HG03135 (cell line): ENCODE measurements around the gene ZBTB42.

Experiments used
- ATAC-seq: cut with Tn5 transposase; IDR thresholded peaks from one replicate; pipeline ENCODE4 v1.9.1; 2021; ENCODE audit warnings: mild to moderate bottlenecking, moderate library complexity; ENCODE audit not compliant: unreplicated experiment

ZBTB42 gene

DNA sequence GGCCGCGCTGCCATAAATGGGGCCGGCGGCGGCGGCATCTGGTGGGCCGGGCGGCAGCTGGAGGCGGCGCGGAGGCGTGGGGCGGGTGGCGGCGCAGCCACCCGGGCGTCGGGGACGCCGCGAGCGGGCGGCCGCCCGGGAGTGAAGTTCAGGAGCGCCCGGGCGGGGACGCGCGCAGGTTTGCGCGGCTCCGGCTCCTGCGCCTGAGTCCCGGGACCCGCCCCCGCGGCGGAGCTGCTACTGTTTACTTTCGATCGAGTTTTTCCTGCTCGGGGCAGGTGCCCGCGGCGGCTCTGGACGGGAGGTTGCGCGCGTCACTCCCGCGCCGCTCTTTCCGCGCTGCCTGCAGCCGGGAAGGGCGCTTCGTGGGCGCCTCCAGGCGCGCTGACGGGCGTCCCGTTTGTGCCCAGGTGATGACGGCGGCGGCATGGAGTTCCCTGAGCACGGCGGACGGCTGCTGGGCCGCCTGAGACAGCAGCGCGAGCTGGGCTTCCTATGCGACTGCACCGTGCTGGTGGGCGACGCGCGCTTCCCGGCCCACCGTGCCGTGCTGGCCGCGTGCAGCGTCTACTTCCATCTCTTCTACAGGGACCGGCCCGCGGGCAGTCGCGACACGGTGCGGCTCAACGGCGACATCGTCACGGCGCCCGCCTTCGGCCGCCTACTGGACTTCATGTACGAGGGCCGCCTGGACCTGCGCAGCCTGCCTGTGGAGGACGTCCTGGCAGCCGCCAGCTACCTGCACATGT, at the start of gene ZBTB42:
Gene ZBTB42, plus strand, starts transcription at position 331 of the 749 bp plus-strand sequence. Its CDS starts 97 bp downstream, at position 428.
- peak; percentile 38 for ATAC-seq

DNA sequence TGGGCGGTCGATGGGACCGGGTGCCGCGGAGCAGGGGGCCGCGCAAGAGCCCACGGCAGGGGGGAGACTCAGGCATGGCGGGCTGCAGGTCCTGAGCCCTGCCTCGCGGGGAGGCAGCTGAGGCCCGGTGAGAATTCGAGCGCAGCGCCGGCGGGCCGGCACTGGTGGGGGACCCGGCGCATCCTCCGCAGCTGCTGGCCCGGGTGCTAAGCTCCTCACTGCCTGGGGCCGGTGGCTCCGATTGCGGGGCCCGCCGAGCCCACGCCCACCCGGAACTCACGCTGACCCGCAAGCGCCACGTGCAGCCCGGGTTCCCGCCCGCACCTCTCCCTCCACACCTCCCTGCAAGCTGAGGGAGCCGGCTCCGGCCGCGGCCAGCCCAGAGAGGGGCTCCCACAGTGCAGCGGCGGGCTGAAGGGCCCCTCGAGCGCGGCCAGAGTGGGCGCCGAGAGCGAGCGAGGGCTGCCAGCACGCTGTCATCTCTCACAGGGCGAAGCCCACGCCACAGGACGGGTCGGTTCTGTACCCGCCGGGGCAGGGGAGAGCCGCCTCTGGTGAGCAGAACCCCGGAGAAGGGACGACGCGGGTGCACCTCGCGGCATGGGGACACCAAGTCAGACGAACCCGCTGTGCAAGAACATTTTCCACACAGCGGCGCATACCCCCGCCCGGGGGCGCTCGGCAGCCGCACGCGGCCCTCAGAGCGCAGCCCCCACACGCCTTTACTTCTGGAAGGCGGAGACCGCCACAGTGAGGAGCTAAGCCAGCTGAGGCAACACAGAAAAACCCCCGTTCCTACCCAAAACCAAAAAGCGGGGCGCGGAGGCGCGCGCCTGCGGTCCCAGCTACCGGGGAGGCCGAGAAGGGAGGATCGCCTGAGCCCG, 49.1 kb upstream of the ZBTB42 start:
- ATAC-seq, result no peak

DNA sequence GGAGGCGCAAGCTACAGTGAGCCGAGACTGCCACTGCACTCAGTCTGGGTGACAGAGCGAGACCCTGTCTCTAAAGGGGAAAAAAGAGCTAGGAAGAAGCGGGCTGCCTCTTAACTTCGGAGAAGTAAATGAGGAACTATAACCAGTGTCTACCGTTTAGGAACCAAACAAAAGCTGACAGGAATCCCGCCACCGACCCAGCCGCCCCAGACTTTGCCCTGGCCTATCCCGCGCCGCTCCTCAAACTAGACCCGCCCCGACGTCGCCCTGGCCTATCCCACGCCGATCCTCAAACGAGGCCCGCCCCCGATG, 48.5 kb upstream of the ZBTB42 start:
- no peak for ATAC-seq

DNA sequence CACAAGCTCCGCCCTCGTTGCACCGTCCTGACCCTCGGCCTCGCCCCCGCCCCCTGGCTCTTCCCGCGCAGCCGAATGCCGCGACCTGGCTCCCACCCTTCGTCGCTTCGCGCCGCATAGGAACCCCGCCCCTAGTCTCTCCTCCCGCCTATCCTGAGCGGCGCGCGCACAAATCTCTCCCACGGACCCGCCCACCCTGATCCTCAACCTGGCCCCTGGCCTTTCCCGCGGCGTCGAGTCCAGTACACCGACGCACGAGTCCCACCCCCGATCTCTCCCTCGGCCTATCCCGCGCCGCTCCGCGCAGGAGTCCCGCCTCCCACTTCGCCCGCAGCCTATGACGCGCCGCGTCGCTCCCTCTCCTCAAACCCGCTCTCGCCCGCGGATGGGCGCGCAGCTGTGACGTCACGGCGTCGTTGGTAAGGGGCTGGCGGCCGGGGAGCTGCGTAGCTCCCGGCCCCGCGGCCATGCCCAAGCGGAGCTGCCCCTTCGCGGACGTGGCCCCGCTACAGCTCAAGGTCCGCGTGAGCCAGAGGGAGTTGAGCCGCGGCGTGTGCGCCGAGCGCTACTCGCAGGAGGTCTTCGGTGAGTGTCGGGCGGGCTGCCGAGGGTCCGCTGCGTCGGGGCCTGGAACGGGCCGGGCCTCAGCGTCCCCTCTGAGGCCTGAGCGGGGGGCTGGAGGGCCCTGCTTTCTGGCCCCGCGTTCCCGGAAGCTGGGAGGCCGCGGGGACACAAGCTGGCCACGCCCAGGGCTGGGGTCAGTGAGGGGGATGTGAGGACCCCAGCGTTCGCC, 48.0 kb upstream of the ZBTB42 start, which contains the start of gene SIVA1:
Gene SIVA1, plus strand, starts transcription at position 413 of the 793 bp plus-strand sequence. Its CDS starts 55 bp downstream, at position 468.
- peak; percentile 92 for ATAC-seq

DNA sequence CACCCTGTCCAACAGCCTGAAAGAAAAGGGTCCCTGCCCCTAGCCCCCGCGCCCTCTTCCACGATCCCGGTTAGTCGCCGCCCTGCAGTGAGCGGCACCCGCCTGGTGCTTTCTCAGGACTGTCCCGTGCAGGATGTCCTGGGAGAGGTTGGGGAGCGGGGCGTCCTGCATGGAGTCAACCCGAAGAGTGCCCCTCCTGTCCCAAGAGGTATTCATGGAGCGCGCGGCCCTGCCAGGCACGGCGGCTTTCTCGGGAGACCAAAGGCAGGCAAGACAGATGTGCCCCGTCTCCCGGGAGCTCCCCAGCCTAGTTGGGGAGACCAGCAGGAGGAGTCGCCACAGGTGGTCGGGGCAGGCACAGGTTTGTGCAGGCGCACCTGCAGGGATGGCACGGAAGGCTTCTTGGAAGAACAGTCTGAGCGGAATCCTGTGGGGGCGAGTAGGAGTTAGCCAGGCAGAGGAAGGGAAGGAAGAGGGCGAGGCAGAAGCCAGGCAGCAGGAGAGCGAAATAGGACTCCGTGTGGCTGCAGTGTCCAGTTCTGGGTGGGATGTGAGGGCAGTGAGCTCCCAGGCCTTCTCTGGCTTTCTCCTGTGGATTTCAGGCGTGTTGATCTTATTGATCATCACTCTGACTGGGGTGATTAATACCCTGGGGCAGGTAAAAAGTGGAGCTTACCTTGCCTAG, 47.2 kb upstream of the ZBTB42 start:
- ATAC-seq, result no peak

DNA sequence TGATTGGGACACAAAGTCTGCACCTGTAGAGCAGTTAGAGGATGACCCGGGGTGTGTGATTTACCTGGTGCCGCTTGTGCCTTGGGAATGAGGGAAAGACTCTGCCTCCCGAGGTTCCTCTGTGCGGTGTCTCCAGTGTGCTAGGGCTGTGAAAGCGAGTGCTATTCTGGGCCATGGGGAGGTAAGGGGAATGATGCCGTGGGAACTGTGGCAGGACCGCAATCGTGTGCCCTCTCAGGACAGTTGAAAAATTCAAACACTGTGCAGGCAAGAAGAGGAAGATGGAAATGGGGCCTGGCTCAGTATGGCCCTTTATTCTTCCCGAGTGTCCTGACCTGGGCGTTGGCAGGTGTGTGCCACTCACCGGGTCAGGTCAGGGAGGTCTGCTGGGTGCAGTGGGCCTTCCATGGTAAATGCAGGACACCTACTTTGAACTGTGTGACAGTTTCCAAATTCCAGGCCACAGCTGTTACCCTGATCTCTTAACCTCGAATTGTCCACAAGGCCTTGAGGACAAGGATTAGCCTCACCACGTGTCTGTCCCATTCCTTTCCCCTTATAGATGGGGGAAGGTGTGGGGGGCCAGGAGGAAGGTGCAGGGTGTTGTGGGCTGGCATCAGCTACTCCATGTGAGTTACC, 46.6 kb upstream of the ZBTB42 start:
- no peak for ATAC-seq

DNA sequence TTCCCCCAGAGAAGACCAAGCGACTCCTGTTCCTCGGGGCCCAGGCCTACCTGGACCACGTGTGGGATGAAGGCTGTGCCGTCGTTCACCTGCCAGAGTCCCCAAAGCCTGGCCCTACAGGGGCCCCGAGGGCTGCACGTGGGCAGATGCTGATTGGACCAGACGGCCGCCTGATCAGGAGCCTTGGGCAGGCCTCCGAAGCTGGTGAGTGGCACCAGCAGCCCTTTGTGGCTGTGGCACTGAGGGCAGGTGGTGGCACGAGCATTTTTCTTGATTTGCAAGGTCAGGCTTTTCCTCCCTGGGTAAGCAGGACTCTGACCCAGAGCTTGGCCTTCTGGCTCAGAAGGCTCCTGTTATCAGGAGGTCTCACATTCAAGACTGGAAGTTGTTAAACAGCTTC, 45.3 kb upstream of the ZBTB42 start:
- ATAC-seq, result no peak

DNA sequence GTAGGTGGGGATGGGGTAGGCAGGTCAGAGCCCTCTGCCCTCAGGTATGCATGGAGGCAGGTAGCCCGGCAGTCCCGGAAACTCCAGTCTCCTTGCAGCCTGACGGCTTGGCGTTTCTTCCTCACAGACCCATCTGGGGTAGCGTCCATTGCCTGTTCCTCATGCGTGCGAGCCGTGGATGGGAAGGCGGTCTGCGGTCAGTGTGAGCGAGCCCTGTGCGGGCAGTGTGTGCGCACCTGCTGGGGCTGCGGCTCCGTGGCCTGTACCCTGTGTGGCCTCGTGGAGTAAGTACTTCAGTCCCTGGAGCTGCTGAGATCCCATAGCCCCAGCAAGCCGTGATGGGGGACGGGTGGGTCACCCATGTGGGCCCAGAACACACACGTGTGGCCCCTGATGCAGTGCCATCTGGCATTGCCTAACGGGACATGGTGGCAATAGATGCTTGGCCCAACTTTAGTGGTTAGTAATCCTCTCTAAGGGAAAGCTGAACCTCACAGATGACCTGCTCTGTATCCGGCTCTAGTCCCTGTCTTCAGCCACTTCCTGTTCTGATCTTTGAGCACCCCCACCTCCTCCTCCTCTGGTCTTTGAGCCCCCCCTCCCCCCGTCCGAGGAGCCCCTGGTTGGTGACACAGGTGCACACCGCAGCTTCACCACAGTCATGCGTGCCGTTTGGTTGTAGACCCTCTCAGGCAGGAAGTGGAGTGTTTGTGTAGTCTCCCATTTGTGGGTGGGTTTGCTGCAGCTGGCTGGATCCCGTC, 44.2 kb upstream of the ZBTB42 start:
- no peak for ATAC-seq

DNA sequence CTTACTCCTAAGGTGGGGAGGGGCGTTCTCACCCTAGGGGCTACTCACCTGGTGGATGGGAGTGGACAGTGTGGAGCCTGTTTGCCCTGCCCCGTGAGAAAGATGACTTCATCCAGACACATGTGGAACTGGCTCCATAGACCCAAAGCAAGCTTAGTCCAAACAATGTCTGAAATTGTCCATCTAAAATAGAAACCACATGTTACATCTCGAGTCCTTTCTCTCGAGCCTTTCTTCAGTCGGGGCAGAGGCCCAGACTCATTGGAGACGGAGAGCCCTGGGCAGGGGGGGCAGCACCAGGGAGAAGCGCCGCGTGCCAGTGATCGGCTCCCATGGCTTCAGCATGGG, 43.7 kb upstream of the ZBTB42 start:
- ATAC-seq, result no peak

DNA sequence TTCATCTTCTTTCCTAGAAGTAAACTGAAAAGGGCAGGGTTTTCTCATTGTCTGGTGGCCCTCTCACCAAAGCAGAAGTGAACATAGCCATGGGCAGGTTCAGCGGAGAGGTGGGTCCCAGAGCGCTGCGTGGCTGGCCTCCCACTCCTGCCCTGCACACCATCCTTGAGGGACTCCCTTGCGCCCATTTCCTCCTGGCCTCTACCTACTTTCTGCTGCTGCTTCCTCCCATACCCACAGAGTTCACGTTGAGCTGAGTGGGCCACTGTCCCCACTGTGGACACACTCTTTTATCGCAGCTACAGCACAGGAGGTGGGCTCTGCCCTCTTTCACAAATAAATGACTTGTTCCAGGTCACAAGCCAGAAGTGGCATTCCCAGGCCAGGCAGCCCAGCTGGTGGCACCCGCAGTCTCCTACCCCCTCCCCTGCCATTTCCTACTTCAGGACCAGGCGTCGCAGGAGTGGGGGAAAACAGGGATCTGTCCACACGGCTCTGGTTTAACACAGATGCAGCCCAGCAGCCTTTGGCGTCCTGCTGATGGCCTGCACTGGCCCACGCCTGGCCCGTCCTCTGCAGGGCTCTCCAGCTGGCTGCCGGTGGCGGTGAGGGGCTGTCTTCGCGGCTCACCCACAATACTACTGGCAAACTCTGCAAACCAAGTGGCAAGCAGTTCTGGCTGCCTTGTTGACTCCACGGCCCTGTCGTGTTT, 43.1 kb upstream of the ZBTB42 start:
- no peak for ATAC-seq

DNA sequence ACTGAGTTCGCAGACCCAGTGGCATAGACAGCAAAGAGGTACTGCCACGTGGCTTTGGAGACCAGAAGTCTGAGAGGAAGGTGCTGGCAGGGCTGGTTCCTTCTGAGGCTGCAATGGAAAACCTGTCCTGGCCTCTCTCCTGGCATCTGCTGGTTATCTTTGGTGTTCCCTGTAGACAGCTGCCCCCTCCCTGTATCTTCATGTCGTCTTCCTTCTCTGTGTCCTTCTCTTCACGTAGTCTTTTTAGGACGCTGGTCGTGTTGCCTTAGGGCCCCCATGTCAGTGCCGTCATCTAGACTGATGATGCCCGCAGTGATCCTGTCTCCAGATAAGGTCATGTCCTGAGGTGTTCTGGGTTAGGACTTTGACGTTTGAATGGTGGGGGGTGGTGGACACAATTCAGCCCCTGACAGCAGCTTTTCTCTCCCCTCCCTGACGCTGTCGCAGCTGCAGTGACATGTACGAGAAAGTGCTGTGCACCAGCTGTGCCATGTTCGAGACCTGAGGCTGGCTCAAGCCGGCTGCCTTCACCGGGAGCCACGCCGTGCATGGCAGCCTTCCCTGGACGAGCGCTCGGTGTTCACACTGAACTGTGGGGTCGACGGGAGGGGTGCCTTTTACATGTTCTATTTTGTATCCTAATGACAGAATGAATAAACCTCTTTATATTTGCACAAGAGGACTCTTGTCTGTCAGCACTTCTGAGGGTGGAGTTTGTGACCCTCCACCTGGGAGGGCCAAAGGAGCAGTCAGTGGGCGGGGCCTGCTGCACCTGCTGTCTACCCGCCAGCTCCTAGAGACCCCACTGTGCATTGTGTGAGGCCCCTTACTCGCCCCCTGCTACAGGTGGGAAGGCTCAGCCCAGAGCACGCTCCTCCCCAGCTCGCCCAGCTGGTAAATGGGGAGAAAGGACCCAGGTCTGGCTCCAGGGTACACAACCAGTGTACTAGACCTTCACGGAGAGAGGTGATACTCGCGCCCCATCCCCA, 41.6 kb upstream of the ZBTB42 start:
- no peak for ATAC-seq

DNA sequence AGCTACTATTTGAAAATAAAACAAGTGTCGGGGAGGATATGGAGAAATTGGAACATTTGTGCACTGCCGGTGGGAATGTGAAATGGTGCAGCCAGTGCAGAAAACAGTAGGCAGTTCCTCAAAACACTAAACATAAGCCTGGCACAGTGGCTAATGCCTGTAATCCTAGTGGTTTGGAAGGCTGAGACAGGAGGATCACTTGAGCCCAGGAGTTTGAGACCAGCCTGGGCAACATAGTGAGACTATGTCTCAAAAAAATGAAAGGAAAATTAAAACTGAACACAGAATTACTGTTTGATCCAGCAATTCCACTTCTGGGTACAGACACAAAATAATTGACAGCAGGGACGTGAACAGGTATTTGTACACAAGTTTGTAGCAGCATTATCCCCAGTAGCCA, 35.4 kb upstream of the ZBTB42 start:
- ATAC-seq, result no peak

DNA sequence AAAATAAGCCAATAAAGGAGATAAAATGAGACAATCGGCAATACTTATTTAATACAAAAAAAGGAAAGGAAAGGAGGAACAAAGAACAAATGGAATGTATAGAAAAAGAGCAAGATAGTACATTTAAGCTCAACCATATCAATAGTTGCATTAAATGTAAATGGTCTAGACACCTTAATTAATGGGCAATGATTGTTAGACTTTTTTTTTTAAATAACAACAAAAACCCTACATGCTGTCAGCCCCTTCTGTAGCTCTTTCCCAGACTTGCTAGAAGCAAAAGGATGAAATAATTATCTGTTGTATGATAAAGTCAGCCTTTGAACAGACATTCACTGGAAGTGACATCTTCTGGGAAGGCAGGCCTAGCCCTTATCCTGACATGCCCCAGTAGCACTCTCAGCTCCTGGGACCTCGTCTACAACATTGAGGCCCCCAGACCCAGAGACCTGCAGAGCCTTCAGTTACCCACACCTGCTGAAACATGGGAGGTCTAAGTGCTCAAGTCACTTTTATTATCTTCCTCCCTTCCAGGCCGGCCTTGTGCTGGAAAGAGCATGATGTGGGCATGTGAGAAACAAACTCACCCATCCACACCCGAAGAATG, 34.5 kb upstream of the ZBTB42 start:
- ATAC-seq, result no peak

DNA sequence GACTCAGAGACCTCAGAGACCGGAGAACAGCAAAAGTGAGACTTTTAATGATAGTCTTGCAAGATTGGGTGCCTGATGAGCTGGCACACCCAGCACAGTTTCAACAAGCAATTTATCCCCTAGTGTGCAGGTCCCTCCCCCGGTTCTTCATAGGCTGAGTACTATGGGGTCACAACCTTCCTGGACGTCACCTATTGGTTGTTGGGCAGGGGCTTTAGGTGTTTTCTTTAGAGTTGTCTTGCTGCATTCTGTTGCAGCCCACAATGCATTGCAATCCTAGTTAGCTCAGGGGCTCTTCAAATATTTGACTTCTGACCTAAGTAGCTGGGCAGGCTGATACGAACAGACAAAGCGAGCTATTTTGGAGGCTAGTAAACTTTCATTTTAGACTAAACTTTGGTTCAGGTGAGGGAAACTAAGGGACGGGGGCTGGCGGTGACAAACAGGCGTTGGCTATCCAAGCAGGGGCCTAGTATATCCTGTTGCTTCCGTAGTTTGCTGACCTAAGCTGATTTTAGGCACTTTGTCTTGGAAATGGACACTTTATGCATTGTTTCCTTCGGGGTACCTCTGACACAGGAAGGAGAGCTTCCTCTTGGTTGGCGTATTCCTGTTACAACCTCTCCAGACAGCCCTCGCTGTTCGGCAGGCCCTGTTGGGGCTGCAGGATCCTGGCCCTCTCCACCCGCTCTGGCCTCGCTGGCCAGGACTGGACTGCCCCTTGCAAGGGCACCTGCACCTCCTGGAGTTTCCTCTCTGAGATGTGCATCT, 33.9 kb upstream of the ZBTB42 start:
- no peak for ATAC-seq

DNA sequence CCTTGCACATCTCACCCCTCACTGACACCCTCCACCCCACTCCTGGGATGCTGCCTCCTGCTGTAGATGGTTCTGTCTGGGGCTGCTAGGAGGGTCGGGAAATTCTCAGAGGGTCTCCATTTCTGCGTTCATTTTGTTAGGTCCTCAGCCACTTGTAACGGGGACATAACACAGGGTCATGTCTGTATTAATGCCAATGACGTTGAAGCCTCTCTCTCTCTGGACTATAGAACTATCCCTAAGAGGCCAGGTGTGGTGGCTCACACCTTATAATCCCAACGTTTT, 33.3 kb upstream of the ZBTB42 start:
- ATAC-seq, result no peak

DNA sequence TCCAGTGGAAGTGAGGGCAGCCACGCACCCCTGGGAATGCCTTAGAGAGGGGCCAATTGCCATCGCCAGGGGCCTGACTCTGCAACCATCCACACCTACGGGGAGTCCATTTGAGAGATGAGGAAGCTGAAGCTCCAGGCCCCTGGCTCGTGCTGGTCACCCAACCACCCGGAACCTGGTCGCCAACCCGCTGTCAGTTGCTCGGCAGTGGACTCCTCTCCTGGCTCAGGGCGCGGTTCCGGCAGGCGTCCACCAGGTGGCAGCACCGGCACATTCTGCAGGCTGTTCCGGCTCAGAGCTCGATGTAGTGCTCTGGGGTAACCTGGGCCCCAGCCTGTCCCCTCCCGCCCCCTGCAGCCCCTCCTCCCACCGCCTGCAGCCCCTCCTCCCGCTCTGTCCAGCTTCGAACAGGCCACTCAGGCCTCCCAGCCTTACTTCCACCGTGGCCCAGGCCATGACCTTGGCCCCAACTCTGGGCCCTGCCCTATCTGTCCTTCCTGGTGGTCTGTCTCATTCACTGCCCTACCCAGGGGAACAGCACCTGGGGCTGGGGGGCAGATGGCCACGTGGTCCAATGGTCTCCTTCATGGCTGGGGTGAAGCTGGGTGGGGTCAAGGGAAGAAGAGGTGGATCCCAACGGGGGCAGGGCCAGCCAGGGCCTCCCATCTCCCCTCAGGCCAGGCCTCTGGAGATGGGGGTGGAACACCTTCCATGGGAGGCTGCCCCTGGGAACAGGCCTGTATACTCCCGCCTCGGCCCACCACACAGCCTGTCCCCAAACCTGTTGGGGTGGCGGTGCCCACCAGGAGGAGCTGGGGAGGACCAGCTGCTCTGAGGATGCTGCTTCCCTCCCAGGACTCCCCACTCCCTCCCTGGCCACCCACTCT, 32.2 kb upstream of the ZBTB42 start:
- peak; percentile 83 for ATAC-seq
